ENCODE data around the gene EMP2. TPM values are rescaled to one million over a fixed set of nuclear protein-coding genes. Genes with fewer than 3 reads are reported as not detected.

The EMP2 gene
- total and polyA plus RNA-seq, 8 donors: 58.2 to 487 (median 67.6) TPM

GRCh38 chr16:10530685-10531084 lies 49.7 kb downstream of the EMP2 start:
- ATAC-seq (no peak), DNase-seq (no peak)
- Histone ChIP-seq H3K4me3 (no peak overlapping the region), H3K27ac (no peak overlapping the region), H3K9me3 (no peaks in the 10 kb centered on the region), H3K36me3 (peaks cover 0 to 63% of the 10 kb centered on the region in 2 donors), H3K4me1 (no peaks in the 10 kb centered on the region), H3K27me3 (no peaks in the 10 kb centered on the region)
- intact Hi-C loops (cut with DNase I): no loop called here
- no peak for TF ChIP-seq CTCF (IDR thresholded peaks at IDR 0.05)

- Histone ChIP-seq H3K9me3 (no peaks in the 10 kb centered on the region), H3K27me3 (no peaks in the 10 kb centered on the region), H3K4me3 (no peak overlapping the region), H3K4me1 (no peaks in the 10 kb centered on the region), H3K36me3 (peaks cover 0 to 58% of the 10 kb centered on the region in 2 donors), H3K27ac (no peak overlapping the region)
- no peak for TF ChIP-seq CTCF (IDR thresholded peaks at IDR 0.05)
- DNase-seq (no peak), ATAC-seq (no peak)
- intact Hi-C loops (cut with DNase I): no loop called here
These were observed 50.3 kb downstream of the EMP2 start for GRCh38 chr16:10529895-10530669.

- H3K9me3 ChIP-seq: no peaks in the 10 kb centered on the region
- H3K4me3 ChIP-seq: no peak overlapping the region
- ATAC-seq: no peak
- no peaks in the 10 kb centered on the region for H3K4me1 ChIP-seq
- H3K36me3 ChIP-seq: peaks cover 0 to 60% of the 10 kb centered on the region in 2 donors
- no peak for DNase-seq
- H3K27me3 ChIP-seq: no peaks in the 10 kb centered on the region
- intact Hi-C loops (cut with DNase I): no loop called here
- TF ChIP-seq CTCF (IDR thresholded peaks at IDR 0.05): no peak
- no peak overlapping the region for H3K27ac ChIP-seq
These were observed 51.8 kb downstream of the EMP2 start for GRCh38 chr16:10528635-10529034.

- Histone ChIP-seq H3K4me1 (no peaks in the 10 kb centered on the region), H3K36me3 (peaks cover 0 to 49% of the 10 kb centered on the region in 2 donors), H3K27ac (no peak overlapping the region), H3K9me3 (no peaks in the 10 kb centered on the region), H3K27me3 (no peaks in the 10 kb centered on the region), H3K4me3 (no peak overlapping the region)
- DNase-seq (no peak), ATAC-seq (no peak)
- intact Hi-C loops (cut with DNase I): no loop called here
- TF ChIP-seq CTCF (IDR thresholded peaks at IDR 0.05): no peak
These were observed 53.4 kb downstream of the EMP2 start for GRCh38 chr16:10526962-10527361.

- no peak overlapping the region for H3K27ac ChIP-seq
- no peaks in the 10 kb centered on the region for H3K27me3 ChIP-seq
- H3K4me3 ChIP-seq: no peak overlapping the region
- H3K4me1 ChIP-seq: peaks cover 0 to 7% of the 10 kb centered on the region in 2 donors
- DNase-seq (no peak), ATAC-seq (no peak)
- no peak for TF ChIP-seq CTCF (IDR thresholded peaks at IDR 0.05)
- peaks cover 0 to 35% of the 10 kb centered on the region in 2 donors for H3K36me3 ChIP-seq
- H3K9me3 ChIP-seq: no peaks in the 10 kb centered on the region
- intact Hi-C loops (cut with DNase I): no loop called here
These were observed 55.1 kb downstream of the EMP2 start for GRCh38 chr16:10525214-10525825.
